Gastrocnemius medialis (tissue), 4 donors: Measurements from ENCODE around the gene TBC1D10A.

Source experiments
- POLR2A ChIP-seq, 2 donors: fragments of 450-650 bp; IDR thresholded peaks; one replicate each; pipeline ENCODE4 v1.6.1; 2017; ENCODE audit warnings: antibody characterized with exemption in 2 of 2, mild to moderate bottlenecking in 2 of 2, moderate library complexity in 2 of 2
- TF ChIP-seq, protein P1 (sequence below), 5 experiments: fragments of 450-650 bp in 3 of 5; fragments of 200-600 bp in 2 of 5; sonication (generic) in 2 of 5; IDR thresholded peaks in 4 of 5; conservative IDR thresholded peaks in 1 of 5; 1 replicate in 4 of 5; 2 replicates in 1 of 5; pipeline ENCODE4 v1.5.1; 2016 to 2019; ENCODE audit warnings: antibody characterized with exemption in 5 of 5, mild to moderate bottlenecking in 3 of 5, moderate library complexity in 3 of 5

DNA sequence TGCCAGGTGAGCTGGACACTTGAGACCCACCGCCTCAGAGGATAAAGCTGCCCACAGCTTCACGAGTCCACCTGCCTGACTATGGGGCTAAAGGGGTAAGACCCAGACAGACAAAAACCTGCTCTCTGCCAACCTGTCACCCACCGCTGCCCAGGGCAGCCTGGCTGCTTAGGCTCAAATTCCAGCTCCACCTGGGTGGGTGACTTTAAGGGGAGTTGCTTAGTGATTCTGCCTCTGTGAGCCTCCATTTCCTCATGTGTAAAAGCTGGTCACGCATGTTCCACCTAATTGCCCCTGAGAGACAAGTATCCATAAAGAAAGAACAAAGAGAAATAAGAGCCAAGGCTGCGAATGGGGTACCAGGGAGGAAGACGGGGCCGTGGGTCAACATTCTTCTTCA is 33.7 kb downstream of the TBC1D10A start:
- TF ChIP-seq, protein P1, sequence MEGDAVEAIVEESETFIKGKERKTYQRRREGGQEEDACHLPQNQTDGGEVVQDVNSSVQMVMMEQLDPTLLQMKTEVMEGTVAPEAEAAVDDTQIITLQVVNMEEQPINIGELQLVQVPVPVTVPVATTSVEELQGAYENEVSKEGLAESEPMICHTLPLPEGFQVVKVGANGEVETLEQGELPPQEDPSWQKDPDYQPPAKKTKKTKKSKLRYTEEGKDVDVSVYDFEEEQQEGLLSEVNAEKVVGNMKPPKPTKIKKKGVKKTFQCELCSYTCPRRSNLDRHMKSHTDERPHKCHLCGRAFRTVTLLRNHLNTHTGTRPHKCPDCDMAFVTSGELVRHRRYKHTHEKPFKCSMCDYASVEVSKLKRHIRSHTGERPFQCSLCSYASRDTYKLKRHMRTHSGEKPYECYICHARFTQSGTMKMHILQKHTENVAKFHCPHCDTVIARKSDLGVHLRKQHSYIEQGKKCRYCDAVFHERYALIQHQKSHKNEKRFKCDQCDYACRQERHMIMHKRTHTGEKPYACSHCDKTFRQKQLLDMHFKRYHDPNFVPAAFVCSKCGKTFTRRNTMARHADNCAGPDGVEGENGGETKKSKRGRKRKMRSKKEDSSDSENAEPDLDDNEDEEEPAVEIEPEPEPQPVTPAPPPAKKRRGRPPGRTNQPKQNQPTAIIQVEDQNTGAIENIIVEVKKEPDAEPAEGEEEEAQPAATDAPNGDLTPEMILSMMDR (IDR thresholded peaks at IDR 0.05 in 4 of 5, conservative IDR thresholded peaks at IDR 0.05 in 1 of 5): no peak
- no peak for TF ChIP-seq POLR2A (IDR thresholded peaks at IDR 0.05)
